ENCODE data around the gene STMN3. TPM values are rescaled to one million over a fixed set of nuclear protein-coding genes. Genes with fewer than 3 reads are reported as not detected.

Gene STMN3
- total RNA-seq, 1 experiment from 2014 or later: 65.6 TPM

DNA sequence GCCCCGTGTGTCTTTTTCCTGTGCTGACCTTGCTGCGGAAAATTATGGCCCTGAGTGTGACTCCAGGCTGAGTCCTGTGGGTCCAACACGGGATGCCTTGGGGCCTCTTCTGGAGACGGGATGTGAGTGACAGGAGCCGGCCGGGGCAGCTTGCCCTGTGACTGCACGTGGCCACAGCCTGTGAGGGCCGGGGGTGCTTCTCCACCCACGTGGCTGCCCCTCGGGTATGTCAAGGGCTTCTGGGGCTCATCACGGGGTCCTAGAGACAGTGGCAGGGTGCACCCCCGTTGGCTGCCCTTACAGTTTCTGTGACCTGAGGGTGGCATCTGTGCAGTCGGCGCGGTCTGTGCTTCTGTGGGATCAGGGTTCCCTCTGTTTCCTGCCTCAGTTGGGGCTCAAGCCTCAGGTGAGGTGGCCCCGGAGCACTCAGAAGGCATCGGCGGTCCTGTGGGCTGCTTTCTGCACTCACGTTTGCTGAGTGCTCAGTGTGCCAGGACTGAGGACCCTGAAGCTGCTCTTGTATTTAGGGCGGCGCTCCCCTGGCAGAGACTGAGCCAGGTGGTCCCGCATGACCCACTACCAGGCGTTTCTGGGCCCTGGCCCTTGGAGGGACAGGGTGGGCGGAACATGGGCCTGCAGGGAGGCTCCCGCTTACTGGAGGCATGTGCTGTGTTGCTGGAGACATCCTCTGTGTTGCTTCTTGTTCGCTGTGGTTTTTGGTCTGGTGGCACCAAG, 10.3 kb upstream of the STMN3 start (continued):
- TF ChIP-seq FOXK1 (CRISPR knock-in tag; IDR thresholded peaks at IDR 0.05) (no peak), CREB1 (CRISPR knock-in tag; IDR thresholded peaks at IDR 0.05) (no peak), ZNF317 (CRISPR knock-in tag; IDR thresholded peaks at IDR 0.05; ENCODE audit: borderline replicate concordance, low read depth) (no peak)

DNA sequence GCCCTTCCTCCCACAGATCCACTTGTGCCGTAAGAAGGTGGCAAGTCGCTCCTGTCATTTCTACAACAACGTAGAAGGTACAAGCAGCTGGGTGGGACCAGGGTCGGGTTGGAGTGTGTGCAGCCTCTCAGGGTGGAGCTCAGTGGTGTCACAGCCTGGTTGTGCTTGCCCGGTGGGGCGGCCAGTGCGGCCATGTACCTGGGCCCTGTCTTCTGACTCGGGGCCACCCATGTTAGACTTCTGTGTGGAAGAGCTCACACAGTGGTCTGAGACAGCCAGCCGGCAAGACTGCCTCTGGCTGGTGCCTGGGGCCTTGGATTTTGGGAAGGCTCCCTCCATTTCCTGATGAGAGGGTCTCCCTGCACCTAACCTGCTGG, 9.6 kb upstream of the STMN3 start:
- ChIA-PET CTCF (interaction anchor here (1.2 kb wide), 1 partner anchor 113 kb away, joined by 4 read pairs; no protein-coding TSS in a partner anchor), POLR2A (no interaction called here)
- H3K27ac Mint-ChIP-seq: no peak overlapping the region
- H3K9me3 Mint-ChIP-seq: no peaks in the 10 kb centered on the region
- DNase-seq (ENCODE audit: low spot score) (no peak), ATAC-seq (no peak)
- H3K4me3 Mint-ChIP-seq: no peak overlapping the region
- H3K4me1 Mint-ChIP-seq: peaks cover 10% of the 10 kb centered on the region
- H3K36me3 Mint-ChIP-seq: peaks cover 13% of the 10 kb centered on the region
- TF ChIP-seq, protein P1, sequence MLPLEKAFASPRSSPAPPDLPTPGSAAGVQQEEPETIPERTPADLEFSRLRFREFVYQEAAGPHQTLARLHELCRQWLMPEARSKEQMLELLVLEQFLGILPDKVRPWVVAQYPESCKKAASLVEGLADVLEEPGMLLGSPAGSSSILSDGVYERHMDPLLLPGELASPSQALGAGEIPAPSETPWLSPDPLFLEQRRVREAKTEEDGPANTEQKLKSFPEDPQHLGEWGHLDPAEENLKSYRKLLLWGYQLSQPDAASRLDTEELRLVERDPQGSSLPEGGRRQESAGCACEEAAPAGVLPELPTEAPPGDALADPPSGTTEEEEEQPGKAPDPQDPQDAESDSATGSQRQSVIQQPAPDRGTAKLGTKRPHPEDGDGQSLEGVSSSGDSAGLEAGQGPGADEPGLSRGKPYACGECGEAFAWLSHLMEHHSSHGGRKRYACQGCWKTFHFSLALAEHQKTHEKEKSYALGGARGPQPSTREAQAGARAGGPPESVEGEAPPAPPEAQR (CRISPR knock-in tag; IDR thresholded peaks at IDR 0.05): no peak
- TF ChIP-seq, protein P2, sequence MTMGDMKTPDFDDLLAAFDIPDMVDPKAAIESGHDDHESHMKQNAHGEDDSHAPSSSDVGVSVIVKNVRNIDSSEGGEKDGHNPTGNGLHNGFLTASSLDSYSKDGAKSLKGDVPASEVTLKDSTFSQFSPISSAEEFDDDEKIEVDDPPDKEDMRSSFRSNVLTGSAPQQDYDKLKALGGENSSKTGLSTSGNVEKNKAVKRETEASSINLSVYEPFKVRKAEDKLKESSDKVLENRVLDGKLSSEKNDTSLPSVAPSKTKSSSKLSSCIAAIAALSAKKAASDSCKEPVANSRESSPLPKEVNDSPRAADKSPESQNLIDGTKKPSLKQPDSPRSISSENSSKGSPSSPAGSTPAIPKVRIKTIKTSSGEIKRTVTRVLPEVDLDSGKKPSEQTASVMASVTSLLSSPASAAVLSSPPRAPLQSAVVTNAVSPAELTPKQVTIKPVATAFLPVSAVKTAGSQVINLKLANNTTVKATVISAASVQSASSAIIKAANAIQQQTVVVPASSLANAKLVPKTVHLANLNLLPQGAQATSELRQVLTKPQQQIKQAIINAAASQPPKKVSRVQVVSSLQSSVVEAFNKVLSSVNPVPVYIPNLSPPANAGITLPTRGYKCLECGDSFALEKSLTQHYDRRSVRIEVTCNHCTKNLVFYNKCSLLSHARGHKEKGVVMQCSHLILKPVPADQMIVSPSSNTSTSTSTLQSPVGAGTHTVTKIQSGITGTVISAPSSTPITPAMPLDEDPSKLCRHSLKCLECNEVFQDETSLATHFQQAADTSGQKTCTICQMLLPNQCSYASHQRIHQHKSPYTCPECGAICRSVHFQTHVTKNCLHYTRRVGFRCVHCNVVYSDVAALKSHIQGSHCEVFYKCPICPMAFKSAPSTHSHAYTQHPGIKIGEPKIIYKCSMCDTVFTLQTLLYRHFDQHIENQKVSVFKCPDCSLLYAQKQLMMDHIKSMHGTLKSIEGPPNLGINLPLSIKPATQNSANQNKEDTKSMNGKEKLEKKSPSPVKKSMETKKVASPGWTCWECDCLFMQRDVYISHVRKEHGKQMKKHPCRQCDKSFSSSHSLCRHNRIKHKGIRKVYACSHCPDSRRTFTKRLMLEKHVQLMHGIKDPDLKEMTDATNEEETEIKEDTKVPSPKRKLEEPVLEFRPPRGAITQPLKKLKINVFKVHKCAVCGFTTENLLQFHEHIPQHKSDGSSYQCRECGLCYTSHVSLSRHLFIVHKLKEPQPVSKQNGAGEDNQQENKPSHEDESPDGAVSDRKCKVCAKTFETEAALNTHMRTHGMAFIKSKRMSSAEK (CRISPR knock-in tag; IDR thresholded peaks at IDR 0.05; ENCODE audit: borderline replicate concordance): no peak
- no peak for TF ChIP-seq ZNF396 (CRISPR knock-in tag; IDR thresholded peaks at IDR 0.05; ENCODE audit: borderline replicate concordance)
- TF ChIP-seq, protein P3, sequence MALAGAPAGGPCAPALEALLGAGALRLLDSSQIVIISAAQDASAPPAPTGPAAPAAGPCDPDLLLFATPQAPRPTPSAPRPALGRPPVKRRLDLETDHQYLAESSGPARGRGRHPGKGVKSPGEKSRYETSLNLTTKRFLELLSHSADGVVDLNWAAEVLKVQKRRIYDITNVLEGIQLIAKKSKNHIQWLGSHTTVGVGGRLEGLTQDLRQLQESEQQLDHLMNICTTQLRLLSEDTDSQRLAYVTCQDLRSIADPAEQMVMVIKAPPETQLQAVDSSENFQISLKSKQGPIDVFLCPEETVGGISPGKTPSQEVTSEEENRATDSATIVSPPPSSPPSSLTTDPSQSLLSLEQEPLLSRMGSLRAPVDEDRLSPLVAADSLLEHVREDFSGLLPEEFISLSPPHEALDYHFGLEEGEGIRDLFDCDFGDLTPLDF (CRISPR knock-in tag; IDR thresholded peaks at IDR 0.05): no peak
- no peaks in the 10 kb centered on the region for H3K27me3 Mint-ChIP-seq (ENCODE audit: low read depth)

DNA sequence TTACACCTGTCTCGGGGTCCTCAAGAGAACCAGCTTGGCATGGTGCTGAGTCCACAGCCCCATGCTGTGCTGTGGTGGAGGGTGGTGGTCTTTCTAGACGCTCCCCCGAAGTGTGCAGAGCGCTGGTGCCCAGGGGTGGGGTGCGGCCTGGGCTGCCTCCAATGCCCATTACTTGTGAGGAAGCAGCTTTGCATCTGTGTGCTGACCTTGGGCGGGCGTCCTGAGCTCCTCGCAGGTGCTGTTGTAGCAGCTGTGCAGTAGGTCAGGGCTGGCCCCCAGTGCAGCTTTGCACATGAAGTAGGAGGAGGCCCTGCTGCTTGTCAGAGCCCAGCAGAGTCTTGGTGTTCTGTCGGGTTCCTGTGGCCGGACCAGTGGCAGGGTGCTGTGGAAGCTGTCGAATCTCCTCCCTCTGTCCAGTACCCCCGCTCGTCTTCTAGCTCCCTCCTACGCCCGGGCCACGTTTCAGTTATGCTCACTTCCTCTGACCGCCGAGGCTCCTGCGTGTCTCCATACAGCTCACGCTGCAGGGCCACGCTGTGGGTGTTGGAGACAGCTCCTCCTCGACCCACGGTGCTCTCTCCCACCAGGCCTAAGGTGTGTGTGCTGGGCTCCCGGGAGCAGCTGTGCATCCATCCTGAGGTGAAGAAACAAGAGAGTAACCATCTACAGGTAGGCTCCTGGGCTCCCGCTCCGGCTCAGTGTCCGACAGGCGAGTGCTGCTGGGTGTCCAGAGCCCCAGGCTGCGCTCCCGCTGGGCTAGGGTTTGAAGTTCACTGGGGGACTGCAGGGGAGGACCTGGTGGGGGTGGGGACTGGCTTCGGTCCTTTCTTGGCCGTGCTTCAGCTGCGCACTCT, 9.0 kb upstream of the STMN3 start:
- Mint-ChIP-seq H3K9me3 (no peaks in the 10 kb centered on the region), H3K27me3 (ENCODE audit: low read depth) (no peaks in the 10 kb centered on the region), H3K4me3 (no peak overlapping the region), H3K36me3 (peaks cover 13% of the 10 kb centered on the region), H3K4me1 (peaks cover 10% of the 10 kb centered on the region), H3K27ac (no peak overlapping the region)
- TF ChIP-seq ZNF423 (CRISPR knock-in tag; IDR thresholded peaks at IDR 0.05) (no peak), IRF2 (CRISPR knock-in tag; IDR thresholded peaks at IDR 0.05; ENCODE audit: borderline replicate concordance, low read depth) (no peak)
- TF ChIP-seq, protein P4, sequence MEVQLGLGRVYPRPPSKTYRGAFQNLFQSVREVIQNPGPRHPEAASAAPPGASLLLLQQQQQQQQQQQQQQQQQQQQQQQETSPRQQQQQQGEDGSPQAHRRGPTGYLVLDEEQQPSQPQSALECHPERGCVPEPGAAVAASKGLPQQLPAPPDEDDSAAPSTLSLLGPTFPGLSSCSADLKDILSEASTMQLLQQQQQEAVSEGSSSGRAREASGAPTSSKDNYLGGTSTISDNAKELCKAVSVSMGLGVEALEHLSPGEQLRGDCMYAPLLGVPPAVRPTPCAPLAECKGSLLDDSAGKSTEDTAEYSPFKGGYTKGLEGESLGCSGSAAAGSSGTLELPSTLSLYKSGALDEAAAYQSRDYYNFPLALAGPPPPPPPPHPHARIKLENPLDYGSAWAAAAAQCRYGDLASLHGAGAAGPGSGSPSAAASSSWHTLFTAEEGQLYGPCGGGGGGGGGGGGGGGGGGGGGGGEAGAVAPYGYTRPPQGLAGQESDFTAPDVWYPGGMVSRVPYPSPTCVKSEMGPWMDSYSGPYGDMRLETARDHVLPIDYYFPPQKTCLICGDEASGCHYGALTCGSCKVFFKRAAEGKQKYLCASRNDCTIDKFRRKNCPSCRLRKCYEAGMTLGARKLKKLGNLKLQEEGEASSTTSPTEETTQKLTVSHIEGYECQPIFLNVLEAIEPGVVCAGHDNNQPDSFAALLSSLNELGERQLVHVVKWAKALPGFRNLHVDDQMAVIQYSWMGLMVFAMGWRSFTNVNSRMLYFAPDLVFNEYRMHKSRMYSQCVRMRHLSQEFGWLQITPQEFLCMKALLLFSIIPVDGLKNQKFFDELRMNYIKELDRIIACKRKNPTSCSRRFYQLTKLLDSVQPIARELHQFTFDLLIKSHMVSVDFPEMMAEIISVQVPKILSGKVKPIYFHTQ (CRISPR knock-in tag; IDR thresholded peaks at IDR 0.05): no peak
- ChIA-PET CTCF (interaction anchor here (0.6 to 1.2 kb wide), 2 partner anchors 113 kb away, joined by 4 read pairs; no protein-coding TSS in a partner anchor), POLR2A (no interaction called here)
- no peak for ATAC-seq
- no peak for DNase-seq (ENCODE audit: low spot score)

All from WTC11 (cell line).